Endothelial cell of umbilical vein (primary cell): Measurements from ENCODE around the gene EEFSEC.

Source experiments
- CTCF ChIP-seq, 2 donors: IDR thresholded peaks; 1 replicate in 1 of 2; 2 replicates in 1 of 2; pipeline ENCODE4 v1.5.1; 2011; ENCODE audit warnings: low read length in 2 of 2, mild to moderate bottlenecking in 2 of 2, moderate library complexity in 2 of 2, control low read depth in 1 of 2, inconsistent platforms in 1 of 2, low read depth in 1 of 2; ENCODE audit not compliant: insufficient read depth in 1 of 2; ENCODE audit errors: extremely low read depth in 1 of 2
- EZH2 ChIP-seq: IDR thresholded peaks from 2 replicates; pipeline ENCODE4 v1.6.1; 2012; ENCODE audit warnings: borderline replicate concordance, low read depth, mild to moderate bottlenecking, moderate library complexity, low read length, inconsistent platforms; ENCODE audit not compliant: severe bottlenecking
- FOS ChIP-seq: IDR thresholded peaks from 2 replicates; pipeline ENCODE4 v1.6.1; 2011; ENCODE audit warnings: mild to moderate bottlenecking, low read length, moderate library complexity, borderline replicate concordance; ENCODE audit not compliant: insufficient read depth
- GATA2 ChIP-seq: IDR thresholded peaks from 2 replicates; pipeline ENCODE4 v1.7.0; 2011; ENCODE audit warnings: low read depth, mild to moderate bottlenecking, moderate library complexity, mixed read lengths, low read length; ENCODE audit not compliant: insufficient read length, insufficient read depth
- JUN ChIP-seq: IDR thresholded peaks from 2 replicates; pipeline ENCODE4 v1.6.1; 2011; ENCODE audit warnings: borderline replicate concordance, low read depth; ENCODE audit not compliant: insufficient read length, insufficient read depth
- MAX ChIP-seq: IDR thresholded peaks from 2 replicates; pipeline ENCODE4 v1.6.1; 2011; ENCODE audit not compliant: insufficient read depth, insufficient read length
- MYC ChIP-seq: IDR thresholded peaks from one replicate; pipeline ENCODE4 v1.6.1; 2011; ENCODE audit warnings: mild to moderate bottlenecking, low read depth, low read length
- POLR2A ChIP-seq: IDR thresholded peaks from 2 replicates; pipeline ENCODE4 v1.6.1; 2012; ENCODE audit warnings: low read depth, mild to moderate bottlenecking, control low read depth, low read length
- POLR2AphosphoS5 ChIP-seq: IDR thresholded peaks from 2 replicates; pipeline ENCODE4 v1.6.1; 2012; ENCODE audit warnings: low read depth, mild to moderate bottlenecking, control low read depth, low read length, moderate library complexity; ENCODE audit not compliant: insufficient read depth

GRCh38 chr3:128369881-128370642, 216.8 kb downstream of the EEFSEC start:
- TF ChIP-seq GATA2 (no peak), MAX (no peak), POLR2AphosphoS5 (no peak), CTCF (IDR thresholded peaks at IDR 0.05; ENCODE audit: extremely low read depth in 1 of 2, insufficient read depth in 1 of 2, low read depth in 1 of 2, low read length in 2 of 2) (no peak), POLR2A (no peak), EZH2 (no peak), FOS (no peak), MYC (no peak), JUN (no peak)
